ENCODE results near the gene LMF2.

LMF2 gene

GRCh38 chr22:50502628-50503474 is 4.7 kb downstream of the LMF2 start:
- DNase-seq, result no peak

GRCh38 chr22:50502096-50502495 is 5.4 kb downstream of the LMF2 start:
- DNase-seq, result no peak

- DNase-seq, result no peak
Measured at GRCh38 chr22:50500452-50500851, 7.0 kb downstream of the LMF2 start.

- DNase-seq, result no peak
Measured at GRCh38 chr22:50498322-50498890, 9.1 kb downstream of the LMF2 start.

- DNase-seq, result no peak
Measured at GRCh38 chr22:50497093-50497492, 10.4 kb downstream of the LMF2 start.

- DNase-seq, result no peak
Measured at GRCh38 chr22:50490531-50491308, 16.8 kb downstream of the LMF2 start.

- DNase-seq, result no peak
Measured at GRCh38 chr22:50489363-50490243, 17.9 kb downstream of the LMF2 start.

- no peak for DNase-seq
Measured at GRCh38 chr22:50488886-50489285, 18.6 kb downstream of the LMF2 start.

GRCh38 chr22:50488006-50488677 is 19.4 kb downstream of the LMF2 start:
- no peak for DNase-seq

GRCh38 chr22:50487290-50488005 is 20.1 kb downstream of the LMF2 start:
- no peak for DNase-seq

GRCh38 chr22:50486561-50487289 is 20.8 kb downstream of the LMF2 start, which contains the start of gene MIOX:
Gene MIOX, plus strand, starts transcription at chr22:50486859. Its CDS starts 39 bp downstream, at chr22:50486898.
- no peak for DNase-seq

GRCh38 chr22:50485221-50486131 is 22.0 kb downstream of the LMF2 start:
- no peak for DNase-seq

GRCh38 chr22:50483977-50484853 is 23.3 kb downstream of the LMF2 start:
- no peak for DNase-seq

GRCh38 chr22:50483556-50483955 is 23.9 kb downstream of the LMF2 start:
- DNase-seq, result no peak

- DNase-seq, result no peak
Measured at GRCh38 chr22:50483106-50483505, 24.4 kb downstream of the LMF2 start.

GRCh38 chr22:50482107-50483074 is 25.1 kb downstream of the LMF2 start:
- DNase-seq, result no peak
